HUDEP-2 (cell line): ENCODE results near the gene KHDC4.

Experiments
- DNase-seq, 76 experiments: peaks; one replicate each; lab custom pipeline; 2025; ENCODE audit not compliant: unreplicated experiment in 76 of 76; lab: John Stamatoyannopoulos, UW

The KHDC4 gene

GRCh38 chr1:155934097-155934935 is at the start of gene KHDC4:
KHDC4 (minus strand) TSS chr1:155934413; CDS start chr1:155934373, 40 bp downstream.
- DNase-seq: peak in 75 of 76 experiments; percentile 47 to 97 (median 91)

GRCh38 chr1:155983191-155984024 is 49.2 kb upstream of the KHDC4 start:
- peak in 9 of 76 experiments; percentile 10 to 35 (median 15) for DNase-seq

GRCh38 chr1:155982106-155982505 is 47.9 kb upstream of the KHDC4 start:
- DNase-seq: no peak

- DNase-seq: peak in 21 of 76 experiments; percentile 5 to 31 (median 19)
Measured at GRCh38 chr1:155981266-155982088, 47.3 kb upstream of the KHDC4 start.

DNA sequence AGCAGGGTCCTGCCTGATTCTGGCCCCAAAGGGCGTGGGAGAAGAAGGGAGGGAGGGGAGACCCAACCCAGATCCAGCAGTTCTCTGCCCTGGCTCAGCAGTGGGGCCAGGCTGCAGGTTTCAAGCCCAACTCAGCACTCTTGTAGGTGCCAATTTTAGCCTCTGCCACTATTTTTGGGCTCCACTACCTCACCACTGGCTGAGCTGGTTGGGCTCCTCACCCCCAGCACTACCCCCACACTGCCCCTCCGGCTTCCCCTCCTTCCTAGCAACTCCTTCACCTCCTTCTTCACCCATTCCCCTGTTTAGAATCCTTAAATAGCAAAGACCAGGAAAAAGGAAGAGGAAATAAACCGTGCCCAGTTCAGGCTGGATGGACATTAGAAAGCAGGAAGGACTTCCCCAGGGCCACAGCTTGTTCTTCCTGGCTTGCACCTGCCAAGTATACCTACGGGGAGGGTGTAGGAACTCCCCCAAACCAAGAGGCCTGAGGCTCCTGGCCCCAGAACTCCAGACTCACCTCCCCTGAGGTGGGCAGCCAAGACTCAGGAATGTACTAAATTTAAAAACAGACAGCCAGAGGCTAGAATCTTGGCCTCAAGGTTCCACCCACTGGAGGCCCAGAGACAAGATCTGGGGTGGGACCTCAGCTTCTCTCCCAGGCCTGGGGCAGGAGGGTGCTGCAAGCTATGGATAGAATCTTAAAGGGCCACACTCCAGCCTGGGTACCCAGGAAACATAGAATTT is 45.6 kb upstream of the KHDC4 start:
- DNase-seq: peak in 66 of 76 experiments; percentile 15 to 80 (median 58)

- DNase-seq: peak in 17 of 76 experiments; percentile 1 to 43 (median 25)
Measured at GRCh38 chr1:155978973-155979429, 44.8 kb upstream of the KHDC4 start.

GRCh38 chr1:155978325-155978972 is 44.2 kb upstream of the KHDC4 start, which contains the start of gene ARHGEF2:
ARHGEF2 (minus strand) TSS chr1:155978547; CDS start chr1:155978427, 120 bp downstream.
- peak in 64 of 76 experiments; percentile 13 to 81 (median 62) for DNase-seq

GRCh38 chr1:155977690-155978324 is 43.6 kb upstream of the KHDC4 start:
- DNase-seq: peak in 9 of 76 experiments; percentile 17 to 36 (median 26)

- peak in 72 of 76 experiments; percentile 27 to 88 (median 65) for DNase-seq
Measured at GRCh38 chr1:155976913-155977689, 42.9 kb upstream of the KHDC4 start.

GRCh38 chr1:155976062-155976912 is 42.1 kb upstream of the KHDC4 start:
- peak in 72 of 76 experiments; percentile 5 to 92 (median 80) for DNase-seq

DNA sequence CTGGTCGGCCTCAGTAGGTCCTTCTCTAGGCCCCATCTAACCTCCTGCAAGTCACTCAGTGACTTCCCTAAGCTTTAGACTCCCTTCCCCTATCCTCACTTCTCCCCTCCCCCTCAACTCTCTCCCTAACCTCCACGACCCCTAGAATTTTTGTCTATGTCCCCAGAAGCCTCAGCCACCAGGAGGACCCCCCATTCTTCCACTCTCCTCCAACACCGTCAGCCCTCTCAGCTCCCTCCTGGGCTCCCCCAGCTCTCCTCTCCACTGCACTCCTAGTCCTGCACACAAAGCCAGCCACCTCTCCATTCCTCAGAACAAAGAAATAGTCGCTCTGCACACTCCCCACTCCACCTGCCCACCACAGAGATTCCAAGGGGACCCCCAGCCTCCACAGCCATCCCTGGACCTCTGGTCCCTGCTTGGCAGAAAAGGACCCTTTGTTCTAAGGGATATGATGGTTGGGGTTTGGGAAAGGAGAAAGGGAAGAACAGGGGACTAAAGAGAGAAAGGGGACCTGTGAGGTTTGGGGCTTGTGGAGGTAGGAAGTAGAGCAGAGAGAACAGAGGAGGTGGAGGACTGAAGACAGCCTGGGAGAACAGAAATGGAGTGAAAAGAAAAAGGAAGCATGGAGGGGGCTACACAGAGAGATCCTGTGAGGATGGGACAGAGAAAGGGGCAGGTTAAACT is 41.3 kb upstream of the KHDC4 start:
- no peak for DNase-seq

GRCh38 chr1:155974208-155975115 is 40.2 kb upstream of the KHDC4 start:
- no peak for DNase-seq

- DNase-seq: no peak
Measured at GRCh38 chr1:155973723-155974122, 39.5 kb upstream of the KHDC4 start.

DNA sequence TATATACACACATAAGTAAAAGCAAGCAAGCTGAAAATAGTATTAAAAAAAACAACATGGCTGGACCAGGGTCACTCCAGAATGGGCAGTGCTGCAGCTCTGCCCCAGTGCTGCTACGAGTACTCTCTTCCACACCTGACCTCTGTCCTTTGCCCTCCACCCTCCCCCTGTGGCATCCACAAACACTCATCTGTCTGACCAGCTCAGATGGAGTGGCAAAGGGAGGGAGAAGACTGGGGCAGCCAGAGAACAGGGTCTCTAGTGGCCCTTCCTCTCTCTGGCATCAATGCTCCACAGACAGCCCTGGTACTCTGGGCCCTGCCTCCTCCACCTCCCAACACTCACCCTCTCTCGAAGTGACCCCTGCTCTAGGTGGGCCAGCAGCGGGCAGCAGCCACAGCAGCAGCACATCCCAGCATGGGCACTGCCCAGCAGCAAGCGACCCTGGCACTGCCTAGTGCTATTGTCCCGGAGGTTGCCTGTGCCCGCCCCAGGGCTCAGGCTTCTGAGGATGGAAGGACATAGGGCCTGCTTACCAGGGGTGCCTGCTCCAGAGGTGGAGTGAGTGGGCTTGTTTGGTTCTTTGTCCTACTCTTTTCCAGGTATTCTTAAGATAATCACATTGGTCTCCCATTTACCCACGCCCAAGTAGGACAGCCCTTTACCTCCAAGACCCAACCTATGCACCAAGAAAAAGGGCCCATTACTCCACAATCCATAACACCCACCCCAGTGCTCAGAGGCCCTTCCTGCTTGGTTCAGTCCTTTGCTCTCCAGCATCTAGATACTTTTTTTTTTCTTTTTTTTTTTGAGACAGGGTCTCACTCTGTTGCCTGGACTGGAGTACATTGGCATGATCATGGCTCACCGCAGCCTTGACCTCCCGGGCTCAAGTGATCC is 37.9 kb upstream of the KHDC4 start:
- DNase-seq: no peak
